IMR-90 (cell line): Measurements from ENCODE around the gene ATP11A. TPM values are rescaled to one million over a fixed set of nuclear protein-coding genes. Genes with fewer than 3 reads are reported as not detected.

Experiments
- ATAC-seq: fragments of 200-7000 bp; cut with Tn5 transposase; 2 replicates; pipeline ENCODE4 v1.9.1; 2020; ENCODE audit warnings: low read depth, mild to moderate bottlenecking, moderate library complexity
- BruUV-seq: library from RNA; stranded (reverse); fragments of 400-500 nt; replicated peaks from 2 replicates; lab custom pipeline; 2021; lab: Mats Ljungman, UMichigan
- CTCF ChIA-PET: fragments of 300-600 bp; formaldehyde crosslinking; extraction: SDS; loops from one replicate; lab custom pipeline; 2021; ENCODE audit warnings: antibody characterized with exemption; lab: Yijun Ruan, JAX
- POLR2A ChIA-PET: fragments of 300-600 bp; sonication (Branson Sonifier 250); formaldehyde crosslinking; loops from one replicate; lab custom pipeline; 2022; ENCODE audit warnings: antibody characterized with exemption; ENCODE audit not compliant: unreplicated experiment; lab: Charles Lee
- DNase-seq: peaks from one replicate; pipeline ENCODE4 v3.0.0; 2013
- H2AFZ ChIP-seq: replicated peaks from 2 replicates; pipeline ENCODE3; 2013; ENCODE audit warnings: low read length, mild to moderate bottlenecking; ENCODE audit not compliant: poor library complexity
- H2AK5ac ChIP-seq: 2 replicates; pipeline ENCODE4 v1.6.1; 2013; ENCODE audit warnings: low read depth, low read length, inconsistent platforms
- H2AK9ac ChIP-seq: replicated peaks from 2 replicates; pipeline ENCODE3; 2013; ENCODE audit warnings: mild to moderate bottlenecking, low read depth, low read length, moderate library complexity; ENCODE audit not compliant: poor library complexity
- H2BK120ac ChIP-seq: 2 replicates; pipeline ENCODE4 v1.6.1; 2013; ENCODE audit warnings: low read depth, low read length, inconsistent platforms
- H2BK15ac ChIP-seq: 3 replicates; pipeline ENCODE4 v1.6.1; 2013; ENCODE audit warnings: low read depth, low read length, inconsistent platforms
- H2BK20ac ChIP-seq: 2 replicates; pipeline ENCODE4 v1.6.1; 2013; ENCODE audit warnings: low read depth, mild to moderate bottlenecking, inconsistent platforms, low read length, moderate library complexity
- H2BK5ac ChIP-seq: 2 replicates; pipeline ENCODE4 v1.6.1; 2013; ENCODE audit warnings: mild to moderate bottlenecking, low read depth, low read length, inconsistent platforms; ENCODE audit not compliant: poor library complexity, severe bottlenecking
- H3K14ac ChIP-seq: replicated peaks from 2 replicates; pipeline ENCODE4 v1.6.1; 2013; ENCODE audit warnings: low read depth, low read length, inconsistent platforms
- H3K18ac ChIP-seq: 2 replicates; pipeline ENCODE4 v1.6.1; 2013; ENCODE audit warnings: low read depth, low read length, control low read depth
- H3K23ac ChIP-seq: 2 replicates; pipeline ENCODE4 v1.6.1; 2013; ENCODE audit warnings: low read depth, low read length, inconsistent platforms
- H3K27ac ChIP-seq: 2 replicates; pipeline ENCODE4 v1.5.1; 2013; ENCODE audit warnings: mild to moderate bottlenecking, control low read depth, low read length; ENCODE audit not compliant: insufficient read depth
- H3K27me3 ChIP-seq: 2 replicates; pipeline ENCODE4 v1.6.1; 2013; ENCODE audit warnings: low read length; ENCODE audit not compliant: control insufficient read depth, insufficient read depth
- H3K36me3 ChIP-seq: 2 replicates; pipeline ENCODE4 v1.6.1; 2013; ENCODE audit warnings: low read length, mixed read lengths; ENCODE audit not compliant: control insufficient read depth, insufficient read depth
- H3K4ac ChIP-seq: 2 replicates; pipeline ENCODE4 v1.6.1; 2013; ENCODE audit warnings: low read depth, low read length, inconsistent platforms
- H3K4me1 ChIP-seq: 2 replicates; pipeline ENCODE4 v1.6.1; 2013; ENCODE audit warnings: low read length, mixed read lengths; ENCODE audit not compliant: control insufficient read depth, insufficient read depth
- H3K4me2 ChIP-seq: 2 replicates; pipeline ENCODE4 v1.6.1; 2013; ENCODE audit warnings: low read depth, mild to moderate bottlenecking, control low read depth, low read length, moderate library complexity
- H3K4me3 ChIP-seq: 2 replicates; pipeline ENCODE4 v1.5.1; 2013; ENCODE audit warnings: low read depth, mild to moderate bottlenecking, control low read depth, low read length, moderate library complexity; ENCODE audit not compliant: insufficient read depth
- H3K56ac ChIP-seq: 2 replicates; pipeline ENCODE4 v1.6.1; 2013; ENCODE audit warnings: low read length, inconsistent platforms; ENCODE audit not compliant: insufficient read depth; ENCODE audit errors: extremely low read depth
- H3K79me1 ChIP-seq, 2 experiments: 2 replicates each; pipeline ENCODE4 v1.6.1; 2013; ENCODE audit warnings: low read length in 2 of 2, inconsistent platforms in 1 of 2, low read depth in 1 of 2
- H3K9ac ChIP-seq: 2 replicates; pipeline ENCODE4 v1.6.1; 2013; ENCODE audit warnings: low read depth, low read length, control low read depth
- H3K9me1 ChIP-seq: 2 replicates; pipeline ENCODE4 v1.6.1; 2013; ENCODE audit warnings: low read length, inconsistent platforms; ENCODE audit not compliant: insufficient read depth
- H3K9me3 ChIP-seq: 2 replicates; pipeline ENCODE4 v1.6.1; 2013; ENCODE audit warnings: low read length; ENCODE audit not compliant: control insufficient read depth, insufficient read depth
- H4K20me1 ChIP-seq: 2 replicates; pipeline ENCODE4 v1.6.1; 2013; ENCODE audit warnings: low read length, inconsistent platforms; ENCODE audit not compliant: insufficient read depth
- H4K5ac ChIP-seq: 2 replicates; pipeline ENCODE4 v1.6.1; 2013; ENCODE audit warnings: mild to moderate bottlenecking, low read depth, low read length, control low read depth
- H4K8ac ChIP-seq, 2 experiments: 2 replicates each; pipeline ENCODE4 v1.6.1; 2013; ENCODE audit warnings: low read depth in 2 of 2, low read length in 2 of 2, control low read depth in 1 of 2, inconsistent platforms in 1 of 2
- H4K91ac ChIP-seq: 2 replicates; pipeline ENCODE4 v1.6.1; 2013; ENCODE audit warnings: low read depth, low read length, inconsistent platforms; ENCODE audit not compliant: insufficient read depth
- BHLHE40 ChIP-seq: fragments of 150-350 bp; IDR thresholded peaks from 2 replicates; pipeline ENCODE4 v1.6.1; 2016; ENCODE audit warnings: mild to moderate bottlenecking, low read depth, low read length
- CEBPB ChIP-seq: IDR thresholded peaks from 2 replicates; pipeline ENCODE4 v1.6.1; 2012; ENCODE audit warnings: low read depth, low read length, improper control_type of control experiment
- ELK1 ChIP-seq: fragments of 150-350 bp; IDR thresholded peaks from 2 replicates; pipeline ENCODE4 v1.6.1; 2016; ENCODE audit warnings: low read depth, mild to moderate bottlenecking, low read length, moderate library complexity, borderline replicate concordance
- FOS ChIP-seq: fragments of 150-350 bp; IDR thresholded peaks from 2 replicates; pipeline ENCODE4 v1.6.1; 2016; ENCODE audit warnings: low read depth, low read length
- MAFK ChIP-seq: IDR thresholded peaks from 2 replicates; pipeline ENCODE4 v1.6.1; 2012; ENCODE audit warnings: low read depth, low read length, improper control_type of control experiment
- MAZ ChIP-seq: IDR thresholded peaks from 2 replicates; pipeline ENCODE4 v1.6.1; 2012; ENCODE audit warnings: low read depth, mild to moderate bottlenecking, low read length, improper control_type of control experiment, moderate library complexity, borderline replicate concordance
- MXI1 ChIP-seq: IDR thresholded peaks from 2 replicates; pipeline ENCODE4 v1.6.1; 2012; ENCODE audit warnings: low read depth, mild to moderate bottlenecking, low read length, moderate library complexity, borderline replicate concordance
- NFE2L2 ChIP-seq: fragments of 150-350 bp; IDR thresholded peaks from 2 replicates; pipeline ENCODE4 v1.6.1; 2016; ENCODE audit warnings: low read depth, mild to moderate bottlenecking, low read length
- POLR2A ChIP-seq: IDR thresholded peaks from 2 replicates; pipeline ENCODE4 v1.6.1; 2012; ENCODE audit warnings: mild to moderate bottlenecking, low read depth, low read length
- RAD21 ChIP-seq: IDR thresholded peaks from 2 replicates; pipeline ENCODE4 v1.6.1; 2012; ENCODE audit warnings: low read length, improper control_type of control experiment
- RCOR1 ChIP-seq: IDR thresholded peaks from 2 replicates; pipeline ENCODE4 v1.6.1; 2012; ENCODE audit warnings: mild to moderate bottlenecking, low read length, improper control_type of control experiment; ENCODE audit not compliant: insufficient replicate concordance
- RFX5 ChIP-seq: IDR thresholded peaks from 2 replicates; pipeline ENCODE4 v1.8.0; 2012; ENCODE audit warnings: low read depth, mild to moderate bottlenecking, low read length, moderate library complexity
- WGBS, 2 experiments: methylation state at CpG; one replicate each; pipeline versions ENCODE4 v1.1.5 to v1.1.7; 2013; ENCODE audit warnings: missing lambda C conversion rate in 2 of 2; ENCODE audit not compliant: insufficient read length in 1 of 2; ENCODE audit errors: extremely low coverage in 2 of 2; 5-methylcytosine and 5-hydroxymethylcytosine counted together
- dilution Hi-C: fragments of 300-500 bp; cut with HindIII; formaldehyde crosslinking; loops from one replicate; pipeline ENCODE4 v1.14.3; 2018; ENCODE audit warnings: low sequenced_read_pairs; ENCODE audit not compliant: unreplicated experiment
- in situ Hi-C: fragments of 300-500 bp; cut with MboI; formaldehyde crosslinking; loops from 3 replicates; pipeline ENCODE4 v1.14.3; 2019; ENCODE audit warnings: low sequenced_read_pairs, inconsistent platforms, mixed read lengths
- intact Hi-C: fragments of 100-400 bp; cut with micrococcal nuclease; formaldehyde crosslinking; loops from 2 replicates; pipeline ENCODE4 v1.10.0; 2022
- polyA plus RNA-seq, 3 experiments: library from polyadenylated mRNA; depleted of rRNA; stranded (reverse); fragments of >200 nt; gene quantifications; 2 replicates each; pipeline ENCODE4 v1.2.3, GENCODE V29; 2012; ENCODE audit warnings: low replicate concordance in 1 of 3
- total RNA-seq: library from RNA; depleted of rRNA; stranded (reverse); fragments of >200 nt; gene quantifications from 2 replicates; pipeline ENCODE4 v1.2.3, GENCODE V29; 2012
- TF ChIP-seq, protein P1 (sequence below): conservative IDR thresholded peaks from 2 replicates; pipeline ENCODE4 v1.5.1; 2012; ENCODE audit warnings: mild to moderate bottlenecking, low read depth, low read length, improper control_type of control experiment

Gene ATP11A
- total and polyA plus RNA-seq, 2 of the 4 experiments (the other 2 are of a cell fraction): 8.4 to 12.0 TPM

GRCh38 chr13:112686987-112687386, 2.9 kb upstream of the ATP11A start:
- H2AK9ac ChIP-seq: no peak overlapping the region
- H3K14ac ChIP-seq: no peak overlapping the region
- H4K8ac ChIP-seq: no peak overlapping the region
- no peak overlapping the region for H3K27ac ChIP-seq
- H3K9me1 ChIP-seq: peaks cover 3% of the 10 kb centered on the region; the same call in 1 of the 2 replicates
- H3K56ac ChIP-seq: no peak overlapping the region
- DNase-seq: no peak
- H3K9me3 ChIP-seq: no peaks in the 10 kb centered on the region
- H4K20me1 ChIP-seq: peaks cover 4% of the 10 kb centered on the region; the same call in 1 of the 2 replicates
- in situ Hi-C loops (no loop called here), intact Hi-C loops (no loop called here), dilution Hi-C loops (no loop called here)
- no peak for ATAC-seq
- ChIA-PET POLR2A (no interaction called here), CTCF (no interaction called here)
- H2BK5ac ChIP-seq: no peak overlapping the region
- TF ChIP-seq RAD21: no peak
- no peak for TF ChIP-seq MXI1
- no peak for TF ChIP-seq CEBPB
- no peak for TF ChIP-seq NFE2L2
- no peak for TF ChIP-seq FOS
- TF ChIP-seq BHLHE40: no peak
- no peak for TF ChIP-seq RCOR1
- no peak for TF ChIP-seq ELK1
- no peak for TF ChIP-seq MAZ
- no peak for TF ChIP-seq POLR2A
- TF ChIP-seq, protein P1, sequence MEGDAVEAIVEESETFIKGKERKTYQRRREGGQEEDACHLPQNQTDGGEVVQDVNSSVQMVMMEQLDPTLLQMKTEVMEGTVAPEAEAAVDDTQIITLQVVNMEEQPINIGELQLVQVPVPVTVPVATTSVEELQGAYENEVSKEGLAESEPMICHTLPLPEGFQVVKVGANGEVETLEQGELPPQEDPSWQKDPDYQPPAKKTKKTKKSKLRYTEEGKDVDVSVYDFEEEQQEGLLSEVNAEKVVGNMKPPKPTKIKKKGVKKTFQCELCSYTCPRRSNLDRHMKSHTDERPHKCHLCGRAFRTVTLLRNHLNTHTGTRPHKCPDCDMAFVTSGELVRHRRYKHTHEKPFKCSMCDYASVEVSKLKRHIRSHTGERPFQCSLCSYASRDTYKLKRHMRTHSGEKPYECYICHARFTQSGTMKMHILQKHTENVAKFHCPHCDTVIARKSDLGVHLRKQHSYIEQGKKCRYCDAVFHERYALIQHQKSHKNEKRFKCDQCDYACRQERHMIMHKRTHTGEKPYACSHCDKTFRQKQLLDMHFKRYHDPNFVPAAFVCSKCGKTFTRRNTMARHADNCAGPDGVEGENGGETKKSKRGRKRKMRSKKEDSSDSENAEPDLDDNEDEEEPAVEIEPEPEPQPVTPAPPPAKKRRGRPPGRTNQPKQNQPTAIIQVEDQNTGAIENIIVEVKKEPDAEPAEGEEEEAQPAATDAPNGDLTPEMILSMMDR: no peak
- TF ChIP-seq MAFK: no peak
- TF ChIP-seq RFX5: no peak
- H3K4me3 ChIP-seq: no peak overlapping the region
- BruUV-seq: no TSS peak
- H3K4me1 ChIP-seq: peaks cover 6% of the 10 kb centered on the region
- H3K9ac ChIP-seq: no peak overlapping the region
- H4K5ac ChIP-seq: no peak overlapping the region
- H3K36me3 ChIP-seq: no peaks in the 10 kb centered on the region
- H2BK20ac ChIP-seq: no peak overlapping the region
- no peak overlapping the region for H2BK120ac ChIP-seq
- no peak overlapping the region for H2AFZ ChIP-seq
- no peak overlapping the region for H3K23ac ChIP-seq
- H3K79me1 ChIP-seq: peaks cover 7 to 12% of the 10 kb centered on the region in 2 experiments
- no peak overlapping the region for H2AK5ac ChIP-seq
- no peak overlapping the region for H3K4me2 ChIP-seq
- H2BK15ac ChIP-seq: no peak overlapping the region
- no peak overlapping the region for H3K18ac ChIP-seq
- no peak overlapping the region for H4K91ac ChIP-seq
- WGBS, 2 experiments: 92% methylated on average over 8 of the region's 9 CpGs; no CpG with 5 or more reads in 1 of the 2 experiments
- peaks cover 1% of the 10 kb centered on the region; the same call in 1 of the 2 replicates for H3K27me3 ChIP-seq
- no peak overlapping the region for H3K4ac ChIP-seq
